Measurements from ENCODE around the gene FBXL20.
"Not testable (repeated sequence)": the region's sequence is repeated elsewhere in the genome, so short reads cannot be mapped to it uniquely, and the experiment has no call there.

Gene FBXL20

DNA sequence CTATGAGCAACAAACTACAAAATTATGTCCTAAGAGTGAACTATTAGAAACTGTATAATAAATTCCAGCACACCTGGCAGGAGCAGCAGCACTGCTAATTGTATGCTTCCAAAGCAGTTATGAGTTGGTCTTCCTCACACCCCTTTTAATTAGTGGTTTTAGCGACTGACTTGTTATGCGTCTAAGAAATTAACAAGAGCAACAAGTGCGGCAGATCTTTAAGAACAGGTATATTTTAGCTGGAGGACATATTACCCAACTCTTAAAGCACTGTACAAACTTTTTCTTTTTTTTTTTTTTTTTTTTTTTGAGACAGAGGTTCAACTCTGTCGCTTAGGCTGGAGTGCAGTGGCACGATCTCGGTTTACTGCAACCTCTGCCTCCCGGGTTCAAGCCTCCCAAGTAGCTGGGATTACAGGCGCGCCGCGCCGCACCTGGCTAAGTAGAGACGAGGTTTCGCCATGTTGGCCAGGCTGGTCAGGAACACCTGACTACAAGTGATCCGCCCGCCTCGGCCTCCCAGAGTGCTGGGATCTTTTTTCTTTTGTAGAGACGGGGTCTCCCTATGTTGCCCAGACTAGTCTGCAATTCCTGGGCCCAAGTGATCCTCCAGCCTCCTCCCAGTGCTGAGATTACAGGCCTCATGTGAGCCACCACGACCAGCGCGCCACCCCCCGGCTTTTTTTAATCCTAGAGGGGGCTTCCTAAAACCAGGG lies 1.6 kb upstream of the FBXL20 start:
- peak overlapping the region; percentile 86 for H3K27ac Mint-ChIP-seq
- no peaks in the 10 kb centered on the region for H3K27me3 Mint-ChIP-seq
- peaks cover 19% of the 10 kb centered on the region for H3K36me3 Mint-ChIP-seq (ENCODE audit: low read depth)
- peak overlapping the region; percentile 95 for H3K4me3 Mint-ChIP-seq
- peaks cover 65% of the 10 kb centered on the region for H3K4me1 Mint-ChIP-seq (ENCODE audit: low read depth)
- no peaks in the 10 kb centered on the region for H3K9me3 Mint-ChIP-seq

GRCh38 chr17:39402244-39402889 lies 941 bp upstream of the FBXL20 start:
- Mint-ChIP-seq H3K36me3 (ENCODE audit: low read depth) (peaks cover 13% of the 10 kb centered on the region), H3K27ac (peak overlapping the region; percentile 97), H3K4me1 (ENCODE audit: low read depth) (peaks cover 65% of the 10 kb centered on the region), H3K4me3 (peak overlapping the region; percentile 95), H3K27me3 (no peaks in the 10 kb centered on the region), H3K9me3 (no peaks in the 10 kb centered on the region)

GRCh38 chr17:39400547-39401411 lies 647 bp downstream of the FBXL20 start:
- H3K4me1 Mint-ChIP-seq (ENCODE audit: low read depth): peaks cover 62% of the 10 kb centered on the region
- peak overlapping the region; percentile 95 for H3K4me3 Mint-ChIP-seq
- H3K27me3 Mint-ChIP-seq: no peaks in the 10 kb centered on the region
- no peaks in the 10 kb centered on the region for H3K9me3 Mint-ChIP-seq
- peaks cover 6% of the 10 kb centered on the region for H3K36me3 Mint-ChIP-seq (ENCODE audit: low read depth)
- peak overlapping the region; percentile 84 for H3K27ac Mint-ChIP-seq

DNA sequence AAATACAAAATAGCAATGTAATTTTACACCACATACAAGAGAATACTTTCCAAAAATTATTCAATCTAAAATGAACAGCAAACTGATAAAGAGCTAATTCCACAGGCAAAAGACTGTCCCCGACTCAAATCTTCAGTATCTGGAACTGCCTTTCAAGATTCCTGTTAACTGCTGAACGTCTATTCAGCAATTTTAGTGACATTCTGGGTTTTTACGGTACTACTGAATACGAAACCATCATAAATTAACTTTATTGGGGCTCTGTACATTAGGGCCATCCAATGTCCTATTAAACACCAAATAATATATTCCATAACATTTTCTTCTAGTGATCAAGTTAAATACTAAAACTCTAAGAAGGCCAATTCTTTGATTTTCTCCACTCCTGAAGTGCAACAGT lies 1.6 kb downstream of the FBXL20 start:
- H3K36me3 Mint-ChIP-seq (ENCODE audit: low read depth): peaks cover 6% of the 10 kb centered on the region
- H3K4me1 Mint-ChIP-seq (ENCODE audit: low read depth): peaks cover 54% of the 10 kb centered on the region
- H3K9me3 Mint-ChIP-seq: no peaks in the 10 kb centered on the region
- peak overlapping the region; percentile 95 for H3K4me3 Mint-ChIP-seq
- no peak overlapping the region for H3K27ac Mint-ChIP-seq
- no peaks in the 10 kb centered on the region for H3K27me3 Mint-ChIP-seq

DNA sequence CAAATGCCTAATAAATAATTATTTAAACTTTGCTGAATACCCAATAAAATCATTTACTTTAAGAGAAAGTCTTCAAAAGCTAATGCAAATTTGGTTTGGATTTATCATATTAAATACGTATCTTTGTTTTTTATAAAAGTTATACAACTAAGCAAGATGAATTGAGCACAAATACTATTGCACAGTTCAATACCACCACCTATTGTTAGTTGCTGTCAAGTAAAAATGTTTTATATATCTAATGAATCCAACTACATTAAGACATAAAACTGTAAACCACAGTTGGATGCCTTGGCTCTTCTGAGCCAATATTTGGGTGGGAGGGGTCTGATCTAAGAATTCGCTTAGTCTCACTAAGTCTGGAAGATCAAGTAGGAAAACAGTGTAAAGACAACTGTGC lies 7.7 kb downstream of the FBXL20 start:
- Mint-ChIP-seq H3K27me3 (no peaks in the 10 kb centered on the region), H3K4me1 (ENCODE audit: low read depth) (peaks cover 23% of the 10 kb centered on the region), H3K9me3 (no peaks in the 10 kb centered on the region), H3K4me3 (no peak overlapping the region), H3K36me3 (ENCODE audit: low read depth) (no peaks in the 10 kb centered on the region), H3K27ac (no peak overlapping the region)

GRCh38 chr17:39391448-39391847 lies 10.0 kb downstream of the FBXL20 start:
- Mint-ChIP-seq H3K27me3 (no peaks in the 10 kb centered on the region), H3K36me3 (ENCODE audit: low read depth) (peaks cover 6% of the 10 kb centered on the region), H3K4me3 (no peak overlapping the region), H3K27ac (no peak overlapping the region), H3K9me3 (no peaks in the 10 kb centered on the region), H3K4me1 (ENCODE audit: low read depth) (peaks cover 13% of the 10 kb centered on the region)

- Mint-ChIP-seq H3K27me3 (no peaks in the 10 kb centered on the region), H3K9me3 (no peaks in the 10 kb centered on the region), H3K27ac (no peak overlapping the region), H3K4me3 (no peak overlapping the region), H3K4me1 (ENCODE audit: low read depth) (peaks cover 5% of the 10 kb centered on the region), H3K36me3 (ENCODE audit: low read depth) (peaks cover 6% of the 10 kb centered on the region)
Measured at GRCh38 chr17:39385040-39385439, 16.4 kb downstream of the FBXL20 start.

- H3K4me1 Mint-ChIP-seq (ENCODE audit: low read depth): peaks cover 30% of the 10 kb centered on the region
- H3K9me3 Mint-ChIP-seq: no peaks in the 10 kb centered on the region
- H3K4me3 Mint-ChIP-seq: no peak overlapping the region
- H3K27me3 Mint-ChIP-seq: no peaks in the 10 kb centered on the region
- H3K36me3 Mint-ChIP-seq (ENCODE audit: low read depth): peaks cover 3% of the 10 kb centered on the region
- no peak overlapping the region for H3K27ac Mint-ChIP-seq
Measured at GRCh38 chr17:39380144-39380543, 21.3 kb downstream of the FBXL20 start.

DNA sequence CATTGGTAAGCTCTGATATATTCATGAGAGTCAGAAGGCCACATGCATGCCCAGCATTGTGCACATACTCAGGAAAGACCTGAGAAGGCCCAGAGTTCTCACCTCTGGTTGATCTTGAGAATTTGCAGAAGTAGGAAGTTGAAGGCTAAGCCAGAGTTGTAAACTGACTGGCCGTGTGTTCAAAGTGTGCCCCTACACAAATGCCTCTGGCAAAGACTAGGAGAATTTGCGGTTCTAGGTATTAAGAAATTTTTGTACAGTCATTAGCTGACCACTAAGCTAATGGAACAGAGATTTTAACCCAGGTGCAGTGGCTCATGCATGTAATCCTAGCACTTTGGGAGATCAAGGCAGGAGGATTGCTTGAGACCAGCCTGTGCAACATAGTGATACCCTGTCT lies 25.0 kb downstream of the FBXL20 start:
- Mint-ChIP-seq H3K4me1 (ENCODE audit: low read depth) (peaks cover 31% of the 10 kb centered on the region), H3K27ac (no peak overlapping the region), H3K27me3 (no peaks in the 10 kb centered on the region), H3K9me3 (no peaks in the 10 kb centered on the region), H3K4me3 (no peak overlapping the region), H3K36me3 (ENCODE audit: low read depth) (peaks cover 6% of the 10 kb centered on the region)

GRCh38 chr17:39367805-39368204 lies 33.6 kb downstream of the FBXL20 start:
- not testable (repeated sequence) for H3K9me3 Mint-ChIP-seq; H3K27me3 Mint-ChIP-seq; H3K4me3 Mint-ChIP-seq; H3K27ac Mint-ChIP-seq; H3K36me3 Mint-ChIP-seq (ENCODE audit: low read depth); H3K4me1 Mint-ChIP-seq (ENCODE audit: low read depth)

DNA sequence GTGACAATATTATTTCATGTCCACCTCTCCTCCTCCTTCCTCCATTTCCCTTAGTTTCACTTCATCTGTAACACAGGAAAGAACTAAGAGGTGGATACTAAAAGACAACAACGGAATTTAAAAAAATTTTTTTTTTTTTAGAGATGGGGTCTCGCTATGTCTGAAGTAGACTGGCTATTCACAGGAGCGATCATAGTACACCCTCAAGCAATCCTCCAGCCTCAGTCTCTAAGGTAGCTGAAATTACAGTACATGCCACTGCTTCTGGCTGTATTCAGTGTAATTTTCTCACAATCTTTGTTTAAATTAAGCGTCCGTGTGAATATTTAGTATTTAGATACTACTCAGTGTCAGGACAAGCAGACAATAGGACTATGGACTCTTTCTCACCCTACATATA lies 35.6 kb downstream of the FBXL20 start:
- Mint-ChIP-seq H3K36me3 (ENCODE audit: low read depth) (no peaks in the 10 kb centered on the region), H3K4me3 (no peak overlapping the region), H3K27me3 (no peaks in the 10 kb centered on the region), H3K4me1 (ENCODE audit: low read depth) (peaks cover 5% of the 10 kb centered on the region), H3K27ac (no peak overlapping the region), H3K9me3 (no peaks in the 10 kb centered on the region)

- no peak overlapping the region for H3K4me3 Mint-ChIP-seq
- peaks cover 10% of the 10 kb centered on the region for H3K4me1 Mint-ChIP-seq (ENCODE audit: low read depth)
- no peaks in the 10 kb centered on the region for H3K27me3 Mint-ChIP-seq
Measured at GRCh38 chr17:39365242-39365641, 36.2 kb downstream of the FBXL20 start.

DNA sequence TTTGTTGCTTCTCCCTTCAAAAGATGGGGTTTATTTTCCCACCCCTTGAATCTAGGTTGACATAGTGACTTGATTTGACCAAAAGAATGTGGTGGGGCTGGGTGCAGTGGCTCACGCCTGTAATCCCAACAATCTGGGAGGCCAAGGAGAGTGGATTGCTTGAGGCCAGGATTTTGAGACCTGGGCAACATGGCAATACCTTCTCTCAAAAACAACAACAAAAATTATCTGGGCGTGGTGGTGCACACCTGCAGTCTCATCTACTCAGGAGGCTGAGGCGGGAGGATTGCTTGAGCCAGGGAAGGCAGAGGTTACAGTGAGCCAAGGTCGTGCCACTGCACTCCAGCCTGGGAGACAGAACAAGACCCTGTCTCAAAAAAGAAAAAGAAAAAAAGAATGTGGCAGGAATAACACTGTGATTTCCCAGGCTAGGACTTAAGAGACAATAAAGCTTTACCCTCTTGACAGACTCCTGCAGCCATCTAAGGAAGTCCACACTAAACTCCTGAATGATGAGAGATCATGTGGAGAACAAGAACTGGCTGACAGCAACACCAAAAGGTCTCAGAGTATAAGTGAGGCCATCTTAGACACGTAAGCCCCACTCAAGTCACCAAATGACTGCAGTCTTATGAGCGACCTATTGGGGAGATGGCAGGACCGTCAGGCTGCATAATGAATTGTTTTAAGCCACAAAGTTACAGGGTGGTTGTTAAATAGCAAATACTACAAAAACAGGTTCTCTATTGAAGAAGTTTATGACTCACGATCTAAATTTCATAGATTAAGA lies 37.0 kb downstream of the FBXL20 start:
- no peaks in the 10 kb centered on the region for H3K9me3 Mint-ChIP-seq
- no peaks in the 10 kb centered on the region for H3K27me3 Mint-ChIP-seq
- no peaks in the 10 kb centered on the region for H3K36me3 Mint-ChIP-seq (ENCODE audit: low read depth)
- H3K27ac Mint-ChIP-seq: no peak overlapping the region
- H3K4me1 Mint-ChIP-seq (ENCODE audit: low read depth): peaks cover 14% of the 10 kb centered on the region
- H3K4me3 Mint-ChIP-seq: no peak overlapping the region

More at GRCh38 chr17:39365242-39365641, 36.2 kb downstream of the FBXL20 start:
- no peaks in the 10 kb centered on the region for H3K36me3 Mint-ChIP-seq (ENCODE audit: low read depth)
- H3K27ac Mint-ChIP-seq: no peak overlapping the region
- no peaks in the 10 kb centered on the region for H3K9me3 Mint-ChIP-seq

GRCh38 chr17:39361064-39361463 lies 40.4 kb downstream of the FBXL20 start:
- Mint-ChIP-seq H3K4me3 (no peak overlapping the region), H3K27ac (no peak overlapping the region), H3K27me3 (no peaks in the 10 kb centered on the region), H3K36me3 (ENCODE audit: low read depth) (peaks cover 4% of the 10 kb centered on the region), H3K4me1 (ENCODE audit: low read depth) (peaks cover 13% of the 10 kb centered on the region), H3K9me3 (no peaks in the 10 kb centered on the region)

Data from stimulated activated naive CD8-positive, alpha-beta T cell treated with anti-CD3 and anti-CD28 coated beads, Interleukin-15, Interleukin-2, amounts not matched to agents 100 ng/mL and 50 ng/mL, for 24 hours (primary cell).